OCI-M2 (cell line): ENCODE data around the gene TLR6.
"Not testable (repeated sequence)": the region's sequence is repeated elsewhere in the genome, so short reads cannot be mapped to it uniquely, and the experiment has no call there.

Experiments used
- DNase-seq: peaks from one replicate; lab custom pipeline; 2025; ENCODE audit not compliant: unreplicated experiment; lab: John Stamatoyannopoulos, UW

TLR6 gene

DNA sequence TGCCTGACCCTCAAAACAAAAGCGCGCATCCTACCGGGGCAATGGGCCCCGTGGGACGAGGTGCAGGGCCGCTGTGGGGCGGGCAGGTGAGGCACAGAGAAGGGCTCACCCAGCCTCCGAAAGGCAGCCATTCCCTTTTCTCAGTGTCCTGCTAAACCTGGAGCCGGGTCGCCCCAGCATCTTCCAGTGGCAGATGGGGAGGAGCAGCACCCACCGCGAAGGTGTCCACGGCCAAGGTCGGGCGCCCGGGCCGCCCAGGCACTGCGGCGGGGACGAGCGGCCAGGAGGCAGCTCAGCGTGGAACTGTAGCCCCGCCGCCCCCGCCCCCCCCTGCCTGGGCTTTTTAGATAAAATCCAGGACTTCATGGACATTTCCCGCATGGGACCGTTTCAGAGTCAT, 32.9 kb downstream of the TLR6 start:
- no peak for DNase-seq

DNA sequence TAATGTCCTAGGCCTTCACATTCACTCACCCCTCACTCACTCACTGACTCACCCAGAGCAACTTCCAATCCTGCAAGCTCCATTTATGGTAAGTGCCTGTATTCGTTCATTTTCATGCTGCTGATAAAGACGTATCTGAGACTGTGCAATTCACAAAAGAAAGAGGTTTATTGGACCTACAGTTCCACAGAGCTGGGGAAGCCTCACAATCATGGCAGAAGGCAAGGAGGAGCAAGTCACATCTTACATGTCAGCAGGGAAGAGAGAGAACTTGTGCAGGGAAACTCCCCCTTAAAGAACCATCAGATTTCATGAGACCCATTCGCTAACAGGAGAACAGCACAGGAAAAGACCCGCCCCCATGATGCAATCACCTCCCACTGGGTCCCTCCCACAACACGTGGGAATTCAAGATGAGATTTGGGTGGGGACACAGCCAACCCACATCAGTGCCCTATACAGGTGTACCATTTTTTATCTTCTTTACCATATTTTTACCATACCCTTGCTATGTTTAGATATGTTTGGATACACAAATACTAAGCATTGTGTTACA, 33.8 kb downstream of the TLR6 start:
- no peak for DNase-seq

DNA sequence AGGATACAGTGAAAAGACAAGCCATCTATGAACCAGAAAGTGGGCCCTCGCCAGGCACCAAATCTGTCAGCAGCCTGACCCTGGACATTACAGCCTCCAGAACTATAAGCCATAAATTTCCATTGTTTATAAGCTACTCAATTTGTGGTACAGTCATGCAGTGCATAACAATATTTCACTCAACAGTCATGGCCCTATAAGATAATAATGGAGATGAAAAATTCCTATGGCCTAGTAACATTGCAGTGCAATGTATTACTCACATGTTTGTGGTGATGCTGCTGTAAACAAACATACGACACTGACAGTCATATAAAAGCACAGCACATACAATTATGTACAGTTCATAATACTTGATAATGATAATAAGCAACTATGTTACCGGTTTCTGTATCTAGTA, 34.9 kb downstream of the TLR6 start:
- DNase-seq: no peak

DNA sequence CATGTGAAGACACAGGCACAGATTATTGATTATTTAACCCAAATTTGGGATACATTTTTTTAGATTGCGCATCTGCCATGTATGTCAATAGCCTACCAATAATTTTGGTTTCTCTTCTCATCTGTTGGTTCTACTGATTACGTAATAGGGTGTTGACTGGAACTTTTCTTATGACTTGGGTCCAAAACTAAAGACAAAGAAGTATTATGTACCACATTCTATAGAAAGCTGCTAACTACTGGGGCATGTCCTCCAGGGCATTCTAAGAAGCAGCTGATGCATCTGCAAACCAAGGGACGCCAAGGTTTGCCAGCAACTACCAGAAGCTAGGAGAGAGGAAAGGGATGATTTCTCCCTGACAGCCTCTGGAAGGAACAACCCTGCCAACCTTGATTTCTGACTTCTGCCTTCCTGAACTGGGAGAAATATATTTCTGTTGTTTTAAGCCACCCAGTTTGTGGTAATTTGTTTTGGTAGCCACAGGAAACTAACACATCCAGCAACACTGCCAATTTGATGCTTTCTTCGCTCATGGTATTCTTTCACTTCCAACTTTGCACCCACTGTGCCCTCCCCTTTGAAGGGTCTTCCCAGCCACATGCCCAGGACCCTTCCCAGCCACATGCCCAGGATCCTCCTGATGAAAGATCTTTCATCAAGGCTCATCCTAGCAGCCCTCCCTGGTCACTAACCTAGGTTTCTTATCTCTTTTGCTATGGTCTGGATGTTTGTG, 36.1 kb downstream of the TLR6 start:
- DNase-seq: no peak

DNA sequence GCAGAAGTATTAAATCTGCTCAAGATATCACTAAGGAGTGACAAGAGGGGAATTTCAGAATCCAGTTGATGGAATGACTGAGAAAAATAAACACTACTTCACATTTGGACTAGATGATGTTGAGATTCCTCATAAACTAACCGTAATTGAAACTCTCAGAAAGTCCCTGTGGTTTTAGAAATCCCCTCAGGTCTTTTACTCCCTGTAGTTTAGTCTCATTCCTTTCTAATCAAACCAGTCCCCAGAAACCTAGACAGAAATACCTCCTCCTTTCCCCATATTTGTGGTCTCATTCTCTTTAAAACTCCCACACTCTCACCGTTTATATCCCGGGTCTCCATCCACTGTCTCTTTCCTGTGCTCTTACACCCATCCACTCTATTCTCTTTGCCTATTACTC, 37.0 kb downstream of the TLR6 start:
- DNase-seq: no peak

DNA sequence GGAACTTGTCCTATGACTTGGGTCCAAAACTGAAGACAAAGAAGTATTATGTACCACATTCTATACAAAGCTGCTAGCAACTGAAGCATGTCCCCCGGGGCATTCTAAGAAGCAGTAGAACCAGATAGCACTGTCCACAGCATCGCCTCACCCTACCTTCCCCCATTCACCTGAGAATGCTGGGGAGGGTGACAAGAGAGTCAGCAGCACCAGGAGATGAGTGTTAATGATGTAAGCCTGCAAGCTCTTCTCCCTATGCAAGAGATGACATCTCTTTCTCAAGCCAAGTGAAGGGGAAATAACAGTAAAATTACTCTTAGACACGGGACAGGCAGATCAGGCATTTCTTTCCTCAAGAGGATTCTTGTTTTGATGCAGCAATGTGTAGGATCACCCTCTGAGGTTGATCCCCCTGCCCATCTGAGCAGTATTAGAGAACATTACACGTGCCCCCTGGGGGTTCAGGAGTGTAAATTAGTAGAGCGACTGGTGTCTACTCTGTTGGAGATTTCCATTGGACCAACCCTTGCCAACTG, 38.1 kb downstream of the TLR6 start:
- no peak for DNase-seq

DNA sequence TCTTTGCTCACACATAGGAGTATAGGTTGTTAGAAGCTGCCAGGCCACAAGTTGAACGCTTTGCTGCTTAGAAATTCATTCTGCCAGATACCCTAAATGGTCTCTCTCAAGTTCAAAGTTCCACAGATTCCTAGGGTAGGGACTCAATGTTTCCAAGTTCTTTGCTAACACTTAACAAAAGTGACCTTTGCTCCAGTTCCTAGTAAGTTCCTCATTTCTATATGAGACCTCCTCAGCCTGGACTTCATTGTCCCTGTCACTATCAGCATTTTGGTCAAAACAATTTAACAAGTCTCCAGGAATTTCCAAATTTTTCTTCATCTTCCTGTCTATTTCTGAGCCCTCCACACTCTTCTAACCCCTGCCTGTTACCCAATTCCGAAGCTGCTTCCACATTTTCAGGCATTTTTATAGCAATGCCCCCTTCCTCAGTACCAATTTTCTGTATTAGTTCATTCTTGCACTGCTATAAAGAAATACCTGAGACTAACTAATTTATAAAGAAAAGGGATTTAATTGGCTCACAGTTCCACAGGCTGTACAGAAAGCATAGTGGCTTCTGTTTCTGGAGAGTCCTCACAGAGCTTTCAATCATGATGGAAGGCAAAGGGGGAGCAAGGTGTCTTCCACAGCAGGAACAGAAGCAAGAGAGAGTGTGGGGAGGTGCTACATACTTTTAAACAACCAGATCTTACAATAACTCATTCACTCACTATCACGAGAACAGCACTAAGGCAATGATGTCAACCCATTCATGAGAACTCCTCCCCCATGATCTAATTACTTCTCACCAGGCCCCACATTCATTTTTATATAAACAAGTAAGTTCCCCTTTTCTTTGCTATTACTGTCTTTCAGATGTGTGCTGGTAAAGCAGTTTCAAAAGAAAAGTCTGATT, 40.5 kb downstream of the TLR6 start:
- DNase-seq: no peak

DNA sequence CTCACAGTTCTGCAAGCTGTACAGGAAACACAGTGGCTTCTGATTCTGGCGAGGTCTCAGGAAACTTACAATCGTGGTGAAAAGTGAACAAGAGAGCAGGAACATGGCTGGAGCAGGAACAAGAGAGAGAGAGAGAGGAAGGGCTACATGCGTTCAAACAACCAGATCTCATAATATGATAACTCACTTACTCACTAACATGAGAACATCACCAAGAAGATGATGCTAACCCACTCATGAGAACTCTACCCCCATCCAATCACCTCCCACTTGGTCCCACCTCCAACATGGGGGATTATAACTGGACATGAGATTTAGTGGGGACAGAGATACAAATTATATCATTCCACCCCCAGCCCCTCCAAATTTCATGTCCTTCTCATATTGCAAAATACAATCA, 42.2 kb downstream of the TLR6 start:
- DNase-seq: no peak

DNA sequence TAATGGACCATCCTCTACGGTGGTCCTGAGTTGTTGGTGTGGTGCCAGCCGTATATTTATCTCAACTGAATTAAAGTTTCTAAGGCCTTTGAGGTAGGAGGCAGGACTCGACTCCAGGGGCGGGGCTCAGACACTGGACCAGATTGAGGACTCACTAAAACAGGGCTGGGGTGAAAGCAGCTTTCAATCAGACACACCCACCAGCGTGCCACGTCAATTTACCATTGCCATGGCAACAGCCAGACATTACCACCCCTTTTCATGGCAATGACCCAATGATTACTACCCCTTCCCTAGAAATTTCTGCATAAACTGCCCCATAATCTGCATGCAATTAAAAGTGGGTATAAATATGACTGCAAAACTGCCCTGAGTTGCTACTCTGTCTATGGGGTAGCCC, 45.3 kb downstream of the TLR6 start:
- no peak for DNase-seq

DNA sequence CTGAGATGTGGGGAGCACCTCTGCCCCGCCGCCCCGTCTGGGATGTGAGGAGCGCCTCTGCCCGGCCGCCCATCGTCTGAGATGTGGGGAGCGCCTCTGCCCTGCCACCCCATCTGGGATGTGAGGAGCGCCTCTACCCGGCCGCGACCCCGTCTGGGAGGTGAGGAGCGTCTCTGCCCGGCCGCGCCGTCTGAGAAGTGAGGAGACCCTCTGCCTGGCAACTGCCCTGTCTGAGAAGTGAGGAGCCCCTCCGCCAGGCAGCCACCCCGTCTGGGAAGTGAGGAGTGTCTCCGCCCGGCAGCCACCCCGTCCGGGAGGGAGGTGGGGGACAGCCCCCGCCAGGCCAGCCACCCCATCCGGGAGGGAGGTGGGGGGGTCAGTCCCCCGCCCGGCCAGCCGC, 49.2 kb downstream of the TLR6 start:
- DNase-seq: not testable (repeated sequence)

DNA sequence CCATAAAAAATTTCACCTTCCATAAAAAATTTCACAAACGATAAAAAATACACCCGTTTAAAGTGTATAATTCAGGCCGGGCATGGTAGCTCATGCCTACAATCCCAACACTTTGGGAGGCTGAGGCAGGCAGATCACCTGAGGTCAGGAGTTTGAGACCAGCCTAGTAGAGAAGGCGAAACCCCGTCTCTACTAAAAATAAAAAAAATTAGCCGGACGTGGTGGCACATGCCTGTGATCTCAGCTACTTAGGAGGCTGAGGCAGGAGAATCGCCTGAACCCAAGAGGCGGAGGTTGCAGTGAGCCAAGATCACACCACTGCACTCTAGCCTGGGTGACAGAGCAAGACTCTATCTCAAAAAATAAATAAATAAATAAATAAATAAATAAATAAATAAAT, 50.4 kb downstream of the TLR6 start:
- DNase-seq: not testable (repeated sequence)

DNA sequence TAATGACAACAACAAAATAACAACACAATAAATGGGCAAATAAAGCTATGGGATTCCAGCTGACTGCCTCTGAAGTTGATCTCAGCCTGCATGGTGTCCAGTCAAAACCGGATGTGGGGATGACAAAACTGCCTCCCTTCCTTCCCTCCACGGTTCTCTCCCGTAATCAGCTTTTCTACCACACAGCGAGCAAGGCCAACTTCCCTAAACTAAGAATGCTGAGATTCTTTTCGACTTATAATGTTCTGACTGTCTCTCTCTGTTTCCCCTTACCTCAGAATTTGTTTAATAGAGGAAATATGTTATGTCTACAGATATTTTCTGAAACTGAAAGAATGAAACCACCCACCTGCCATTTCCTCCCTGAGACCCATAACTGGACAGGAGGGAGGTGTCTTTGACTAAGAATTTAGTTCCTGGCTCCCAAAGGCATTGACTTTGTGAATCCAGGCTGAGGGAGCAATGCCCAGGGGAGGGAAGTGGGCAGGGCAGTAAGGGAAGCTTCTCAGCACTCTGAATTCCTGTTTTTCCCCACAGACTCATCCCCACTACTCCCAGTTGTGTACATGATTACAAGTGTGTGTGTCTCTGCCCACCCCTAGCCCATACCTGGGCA, 51.0 kb downstream of the TLR6 start:
- no peak for DNase-seq

DNA sequence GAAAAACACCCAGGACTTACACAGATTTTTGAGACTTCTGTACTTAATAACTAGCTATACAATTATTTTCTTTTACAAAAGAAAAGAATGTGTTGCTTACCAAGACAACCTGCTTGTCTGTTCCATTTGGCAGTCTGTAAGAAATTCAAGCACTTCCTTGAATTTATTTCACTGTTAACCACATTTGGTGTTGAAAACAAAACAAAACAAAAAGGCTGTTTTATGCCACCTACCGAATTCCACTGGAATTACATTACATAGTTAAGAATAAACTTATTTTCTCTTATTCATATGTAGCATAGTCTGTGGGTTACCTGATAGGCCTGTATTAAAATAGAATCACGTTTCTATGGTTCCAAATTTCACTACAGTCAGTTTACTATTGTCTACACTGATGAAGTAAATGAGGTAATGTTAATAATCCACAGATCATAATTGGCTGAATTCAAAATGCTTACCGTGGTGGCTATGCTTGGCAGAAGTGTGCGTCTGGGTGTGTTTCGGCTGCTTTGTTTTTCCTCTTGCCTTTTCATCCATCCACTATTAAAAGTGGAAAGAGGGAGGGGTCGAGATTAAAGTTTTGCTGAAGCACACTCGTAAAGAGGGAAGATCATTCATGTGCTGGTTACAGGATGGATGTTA, 51.8 kb downstream of the TLR6 start, which contains the start of gene TLR1:
TLR1 (minus strand) TSS at position 138 of the 642 bp plus-strand sequence. CDS start 5,960 bp downstream, outside the sequence.
- no peak for DNase-seq

DNA sequence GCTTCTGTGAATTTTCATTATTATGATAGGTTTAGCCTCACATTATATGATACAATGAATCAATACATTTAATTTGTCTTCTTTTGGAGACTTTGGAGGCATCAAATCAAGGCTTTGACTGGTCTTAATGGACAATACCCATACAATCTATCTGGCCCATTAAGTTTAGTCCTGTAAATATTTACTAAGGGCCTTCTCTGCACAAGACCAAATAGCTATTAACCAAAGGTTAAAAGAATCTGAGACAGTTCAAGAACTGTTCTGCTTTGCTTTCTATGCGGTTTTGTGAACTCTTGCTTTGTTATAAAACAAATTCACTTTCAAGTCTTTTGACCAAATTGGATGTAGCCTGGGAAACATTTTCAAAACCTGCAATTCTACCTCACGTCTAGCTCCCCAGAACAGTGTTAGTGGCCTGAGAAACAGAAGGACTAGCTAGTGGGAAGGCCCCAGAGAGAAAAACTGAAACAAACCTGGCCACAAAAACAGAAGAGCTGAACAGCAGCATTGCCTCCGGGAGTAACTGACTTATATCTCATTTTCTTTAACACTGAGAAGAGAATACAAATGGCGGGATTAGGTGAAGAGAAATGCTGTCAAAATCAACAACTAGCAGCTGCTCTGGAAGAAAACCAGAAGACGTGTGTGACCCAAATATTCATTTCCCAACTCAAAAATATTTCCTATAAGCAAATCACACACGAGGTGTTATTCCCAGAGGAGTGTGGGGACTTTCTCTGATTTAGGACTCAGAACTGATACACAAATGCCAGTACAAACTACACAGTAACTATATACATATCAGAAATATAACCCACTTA, 52.6 kb downstream of the TLR6 start:
- DNase-seq: no peak

DNA sequence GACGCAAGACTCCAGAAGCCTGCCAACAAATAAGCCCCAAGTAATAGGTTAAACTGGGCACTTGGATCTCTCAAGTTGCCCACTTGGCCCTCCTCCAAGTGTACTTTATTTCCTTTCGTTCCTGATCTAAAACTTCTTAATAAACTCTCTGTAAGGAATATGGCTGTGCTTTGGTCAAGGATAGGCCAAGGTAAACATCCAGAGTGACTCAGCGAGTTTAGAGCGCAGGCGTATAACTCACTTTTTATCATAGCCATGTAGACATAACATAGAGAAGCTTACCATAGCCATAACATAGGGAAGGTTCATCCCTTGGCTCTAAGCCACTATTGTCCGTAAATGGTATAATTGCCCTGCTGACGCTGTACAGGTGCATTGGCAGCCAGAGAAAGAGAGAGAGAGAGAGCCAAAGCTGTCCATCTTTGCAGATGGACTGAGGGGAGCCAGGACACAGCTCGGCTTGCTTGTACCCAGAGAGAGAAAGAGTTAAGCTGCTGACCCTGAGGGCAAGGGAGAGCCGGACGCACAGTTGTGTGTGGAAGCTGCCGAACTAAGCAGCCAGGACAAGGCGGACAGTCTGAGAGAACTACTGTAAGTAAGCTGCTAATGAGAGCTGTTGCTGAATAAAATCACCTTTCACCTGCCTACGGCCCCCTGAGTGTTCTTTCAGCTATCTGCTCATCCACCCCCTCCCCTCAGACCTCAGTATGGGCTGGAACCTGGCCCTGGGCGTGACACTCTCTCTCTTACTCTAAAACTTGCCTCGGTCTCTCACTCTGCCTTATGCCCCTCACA, 53.9 kb downstream of the TLR6 start:
- DNase-seq: no peak

DNA sequence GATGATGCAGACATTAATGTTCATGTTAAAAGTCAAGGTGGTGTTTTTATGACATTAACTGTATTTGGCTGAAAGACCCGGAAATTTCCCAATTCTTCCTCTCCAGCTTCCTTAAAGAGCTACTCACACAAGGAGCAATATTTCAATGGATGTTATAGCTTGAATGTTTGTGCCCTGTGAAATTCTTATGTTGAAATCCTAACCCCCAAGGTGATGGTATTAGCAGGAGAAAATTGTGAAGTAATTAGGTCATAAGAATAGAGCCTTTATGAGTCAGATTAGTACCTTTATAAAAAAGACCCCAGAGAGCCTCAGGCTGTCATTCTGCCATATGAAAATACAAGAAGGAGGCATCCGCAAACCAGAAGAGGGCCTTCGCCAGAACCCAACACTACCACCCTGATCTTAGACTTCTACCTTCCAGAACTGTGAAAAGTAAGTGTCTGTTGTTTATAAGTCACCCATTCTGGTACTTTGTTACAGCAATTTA, 55.6 kb downstream of the TLR6 start:
- no peak for DNase-seq

DNA sequence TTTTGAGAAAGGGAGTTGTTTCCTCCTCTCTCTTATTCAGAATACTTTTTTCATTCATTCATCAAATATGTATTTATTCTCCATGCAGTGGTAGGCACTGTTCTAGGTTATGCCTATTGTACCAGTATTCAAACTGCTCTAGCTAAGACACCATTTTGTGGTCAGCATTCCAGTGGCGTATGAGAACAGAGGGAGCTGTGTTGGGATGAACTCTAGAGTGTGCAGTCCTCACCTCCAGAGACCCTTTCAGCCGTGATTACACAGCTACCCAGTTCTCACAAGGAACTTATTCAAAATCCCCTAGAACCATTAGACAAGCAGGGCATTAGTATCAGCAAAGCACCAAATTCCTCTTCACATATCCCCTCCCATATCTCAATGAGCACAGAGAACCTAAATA, 56.3 kb downstream of the TLR6 start:
- DNase-seq: no peak

DNA sequence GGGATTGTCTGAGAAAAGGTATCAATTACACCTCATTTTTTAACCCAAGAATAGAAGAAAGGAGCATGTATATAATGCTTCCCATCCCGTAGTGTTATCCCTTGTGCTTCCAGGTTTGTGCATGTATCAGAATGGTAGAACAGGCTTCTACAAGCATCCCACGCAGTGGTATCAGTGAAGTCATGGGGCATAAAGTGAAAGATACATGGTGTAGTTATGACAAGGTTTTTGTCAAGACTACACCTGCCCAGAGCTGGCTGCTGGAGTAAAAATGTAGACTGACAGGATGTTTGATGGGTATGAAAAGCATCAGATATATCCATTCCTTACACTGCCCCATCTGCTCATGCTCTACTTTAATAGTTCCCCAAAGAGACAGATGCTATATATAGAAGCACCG, 61.5 kb downstream of the TLR6 start:
- no peak for DNase-seq

DNA sequence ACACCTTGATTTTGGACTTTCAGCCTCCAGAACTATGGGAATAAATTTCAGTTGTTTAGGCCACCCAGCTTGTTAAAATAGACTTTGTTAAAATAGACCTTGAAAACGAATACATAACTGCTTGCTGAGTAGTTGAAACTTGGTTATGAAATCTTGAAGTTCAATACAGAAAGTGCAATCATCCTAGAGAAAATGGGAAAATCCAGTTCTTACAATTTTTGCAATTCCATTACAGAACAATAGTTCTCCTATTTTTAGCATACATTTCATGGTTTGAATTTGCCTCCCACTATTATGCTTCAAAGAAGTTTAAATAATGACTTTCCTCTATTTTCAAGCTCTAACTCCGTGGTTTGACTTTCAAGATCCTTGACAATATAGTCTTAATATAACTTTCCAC, 62.6 kb downstream of the TLR6 start:
- DNase-seq: no peak
